ENCODE measurements around the gene NCDN. TPM values are rescaled to one million over a fixed set of nuclear protein-coding genes. Genes with fewer than 3 reads are reported as not detected.
"Not testable (repeated sequence)": the region's sequence is repeated elsewhere in the genome, so short reads cannot be mapped to it uniquely, and the experiment has no call there.

NCDN gene
- total RNA-seq, 1 donor from 2014 or later, result 24.5 TPM

GRCh38 chr1:35577071-35577998 is 19.7 kb downstream of the NCDN start:
- Histone ChIP-seq H3K36me3 (ENCODE audit: control insufficient read depth, insufficient read depth, low read length) (no peaks in the 10 kb centered on the region), H3K4me3 (ENCODE audit: low read depth, low read length) (peak overlapping the region; percentile 16), H3K27me3 (ENCODE audit: control insufficient read depth, insufficient read depth, low read length) (peaks cover 47% of the 10 kb centered on the region)
- TF ChIP-seq CTCF (IDR thresholded peaks at IDR 0.05; ENCODE audit: insufficient read depth, low read length, poor library complexity, severe bottlenecking), result no peak
- no peak for DNase-seq (ENCODE audit: low read depth)

GRCh38 chr1:35580949-35581388 is 23.4 kb downstream of the NCDN start:
- no peak for DNase-seq (ENCODE audit: low read depth)

GRCh38 chr1:35581621-35582020 is 24.0 kb downstream of the NCDN start:
- DNase-seq (ENCODE audit: low read depth); H3K36me3 ChIP-seq (ENCODE audit: control insufficient read depth, insufficient read depth, low read length); H3K4me3 ChIP-seq (ENCODE audit: low read depth, low read length): not testable (repeated sequence)
- H3K27me3 ChIP-seq (ENCODE audit: control insufficient read depth, insufficient read depth, low read length), result peaks cover 10% of the 10 kb centered on the region

More at GRCh38 chr1:35580949-35581388, 23.4 kb downstream of the NCDN start:
- no peak for TF ChIP-seq CTCF (IDR thresholded peaks at IDR 0.05; ENCODE audit: insufficient read depth, low read length, poor library complexity, severe bottlenecking)
- peaks cover 17% of the 10 kb centered on the region for H3K27me3 ChIP-seq (ENCODE audit: control insufficient read depth, insufficient read depth, low read length)
- H3K4me3 ChIP-seq (ENCODE audit: low read depth, low read length), result no peak overlapping the region
- H3K36me3 ChIP-seq (ENCODE audit: control insufficient read depth, insufficient read depth, low read length), result no peaks in the 10 kb centered on the region

- H3K36me3 ChIP-seq (ENCODE audit: control insufficient read depth, insufficient read depth, low read length), result no peaks in the 10 kb centered on the region
- H3K4me3 ChIP-seq (ENCODE audit: low read depth, low read length), result no peak overlapping the region
- no peak for DNase-seq (ENCODE audit: low read depth)
- TF ChIP-seq CTCF (IDR thresholded peaks at IDR 0.05; ENCODE audit: insufficient read depth, low read length, poor library complexity, severe bottlenecking), result no peak
- no peaks in the 10 kb centered on the region for H3K27me3 ChIP-seq (ENCODE audit: control insufficient read depth, insufficient read depth, low read length)
Measured at GRCh38 chr1:35585281-35585680, 27.7 kb downstream of the NCDN start.

GRCh38 chr1:35585805-35586204 is 28.2 kb downstream of the NCDN start:
- not testable (repeated sequence) for DNase-seq (ENCODE audit: low read depth); H3K36me3 ChIP-seq (ENCODE audit: control insufficient read depth, insufficient read depth, low read length); H3K27me3 ChIP-seq (ENCODE audit: control insufficient read depth, insufficient read depth, low read length); H3K4me3 ChIP-seq (ENCODE audit: low read depth, low read length)

GRCh38 chr1:35586808-35587207 is 29.2 kb downstream of the NCDN start:
- no peaks in the 10 kb centered on the region for H3K36me3 ChIP-seq (ENCODE audit: control insufficient read depth, insufficient read depth, low read length)
- no peak for DNase-seq (ENCODE audit: low read depth)
- H3K27me3 ChIP-seq (ENCODE audit: control insufficient read depth, insufficient read depth, low read length), result no peaks in the 10 kb centered on the region
- H3K4me3 ChIP-seq (ENCODE audit: low read depth, low read length), result no peak overlapping the region
- no peak for TF ChIP-seq CTCF (IDR thresholded peaks at IDR 0.05; ENCODE audit: insufficient read depth, low read length, poor library complexity, severe bottlenecking)

GRCh38 chr1:35587736-35588135 is 30.1 kb downstream of the NCDN start:
- no peaks in the 10 kb centered on the region for H3K36me3 ChIP-seq (ENCODE audit: control insufficient read depth, insufficient read depth, low read length)
- no peak for DNase-seq (ENCODE audit: low read depth)
- TF ChIP-seq CTCF (IDR thresholded peaks at IDR 0.05; ENCODE audit: insufficient read depth, low read length, poor library complexity, severe bottlenecking), result no peak
- H3K27me3 ChIP-seq (ENCODE audit: control insufficient read depth, insufficient read depth, low read length), result no peaks in the 10 kb centered on the region
- no peak overlapping the region for H3K4me3 ChIP-seq (ENCODE audit: low read depth, low read length)
